ENCODE measurements around the gene GRM5. TPM values are rescaled to one million over a fixed set of nuclear protein-coding genes. Genes with fewer than 3 reads are reported as not detected.

The GRM5 gene
- total RNA-seq: 163 TPM

GRCh38 chr11:89065651-89066201 lies at the start of gene GRM5:
Gene GRM5, minus strand, starts transcription at chr11:89065982. Its CDS starts 18,110 bp downstream, at chr11:89047872.

Small RNA genes lying within 50 kb of the gene (small RNA-seq; reads per million reads assigned to genes)
- gene RNU6-16P (ENCODE audit: low replicate concordance): not detected

Other genes starting within 250 kb of the GRM5 start
- not detected for gene TYR, start 111.9 kb upstream of the GRM5 start, total RNA-seq

Data from parietal lobe (tissue), 2 donors.